HG03378 (cell line): ENCODE measurements around the gene ANKS1B.
A peak's percentile ranks its signal among the peaks of the same experiment; 100 is the strongest.
"Not testable (repeated sequence)": the region's sequence is repeated elsewhere in the genome, so short reads cannot be mapped to it uniquely, and the experiment has no call there.

Experiments
- ATAC-seq: cut with Tn5 transposase; IDR thresholded peaks from one replicate; pipeline ENCODE4 v1.9.1; 2021; ENCODE audit warnings: mild to moderate bottlenecking, moderate library complexity; ENCODE audit not compliant: unreplicated experiment

The ANKS1B gene

DNA sequence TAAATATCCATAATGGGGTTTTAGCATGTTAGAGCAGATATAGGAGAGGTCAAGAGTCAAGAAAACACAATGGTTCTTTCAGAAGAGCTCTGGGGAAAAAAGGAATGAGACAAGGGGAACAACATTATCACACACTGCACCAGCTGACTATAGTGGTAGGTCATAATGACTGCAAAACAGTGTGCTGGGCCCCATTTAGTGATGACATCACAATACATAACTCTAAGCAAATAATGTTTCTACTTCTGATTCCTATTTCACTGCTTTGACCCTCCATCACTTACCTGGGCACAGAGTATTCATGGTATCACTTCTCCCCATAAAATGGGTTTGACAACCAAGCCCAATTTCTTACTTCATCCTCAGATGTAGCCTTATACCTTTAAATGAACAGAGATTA lies 275.1 kb downstream of the ANKS1B start:
- no peak for ATAC-seq

DNA sequence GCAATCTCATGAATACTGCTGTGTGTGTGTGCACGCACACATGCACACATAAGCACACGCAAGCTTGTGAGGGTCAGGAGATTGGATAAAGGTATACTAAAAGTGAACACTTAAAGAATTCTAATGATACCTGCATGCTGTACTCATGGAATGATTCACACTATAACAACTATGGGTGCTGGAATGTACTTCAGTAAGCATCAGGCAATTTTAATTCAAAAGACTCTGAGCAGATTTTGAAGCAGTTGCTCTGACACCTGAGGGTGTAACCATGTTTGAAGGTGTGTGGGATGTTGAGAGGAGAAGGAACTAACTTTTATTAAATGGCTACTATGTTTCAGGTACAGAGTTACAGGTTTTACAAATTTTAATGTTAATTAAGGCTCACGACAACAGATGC lies 275.6 kb downstream of the ANKS1B start:
- no peak for ATAC-seq

DNA sequence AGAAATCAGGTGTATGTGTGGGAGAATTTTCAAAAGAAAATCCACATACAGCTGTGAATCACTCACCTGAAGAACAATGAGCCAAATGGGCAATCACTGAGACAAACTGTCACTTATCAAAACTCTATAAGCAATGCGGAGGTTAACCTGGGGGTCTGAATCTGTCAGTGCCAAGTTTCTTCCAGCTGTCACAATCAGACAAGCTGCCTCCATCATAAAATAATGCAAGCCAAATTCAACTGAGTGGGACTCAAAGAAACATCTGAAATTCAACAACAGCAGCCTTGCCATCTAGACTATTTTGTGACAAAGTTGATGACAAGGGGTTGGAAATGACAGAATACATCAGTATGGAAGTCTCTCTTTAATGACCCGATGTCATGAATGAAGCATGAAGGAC lies 276.9 kb downstream of the ANKS1B start:
- ATAC-seq, result no peak

DNA sequence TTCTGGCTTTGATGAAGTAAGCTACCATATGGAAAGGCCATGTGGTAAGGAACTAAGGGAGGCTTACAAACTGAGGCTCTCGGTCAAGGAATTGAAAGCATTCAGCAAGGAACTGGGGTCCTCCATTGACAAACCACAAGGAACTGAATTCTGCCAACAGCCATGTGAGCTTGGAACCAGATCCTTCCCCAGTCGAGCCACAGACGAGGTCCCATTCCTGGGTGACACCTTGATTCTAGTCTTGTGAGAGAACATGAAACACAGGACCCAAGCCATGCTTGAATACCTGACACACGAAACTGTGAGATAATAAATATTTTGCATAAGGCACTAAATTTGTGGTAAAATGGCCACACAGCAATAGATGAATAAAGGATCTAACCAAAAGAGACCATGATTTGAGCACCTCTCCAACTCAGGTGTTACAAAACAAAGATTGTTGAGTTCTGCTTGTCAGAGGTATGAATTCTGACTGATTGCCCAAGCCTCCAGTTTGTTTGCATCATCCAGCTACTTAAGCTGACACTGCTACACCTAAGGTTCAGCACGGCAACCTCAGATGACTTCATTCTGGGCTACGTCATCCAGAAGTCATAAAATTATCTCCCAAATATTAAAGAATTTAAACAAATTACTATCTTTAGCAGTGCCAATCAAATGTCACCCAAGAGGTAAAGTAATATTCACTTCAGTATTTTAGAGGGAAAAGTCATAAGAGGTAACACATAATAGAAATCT lies 277.8 kb downstream of the ANKS1B start:
- no peak for ATAC-seq

DNA sequence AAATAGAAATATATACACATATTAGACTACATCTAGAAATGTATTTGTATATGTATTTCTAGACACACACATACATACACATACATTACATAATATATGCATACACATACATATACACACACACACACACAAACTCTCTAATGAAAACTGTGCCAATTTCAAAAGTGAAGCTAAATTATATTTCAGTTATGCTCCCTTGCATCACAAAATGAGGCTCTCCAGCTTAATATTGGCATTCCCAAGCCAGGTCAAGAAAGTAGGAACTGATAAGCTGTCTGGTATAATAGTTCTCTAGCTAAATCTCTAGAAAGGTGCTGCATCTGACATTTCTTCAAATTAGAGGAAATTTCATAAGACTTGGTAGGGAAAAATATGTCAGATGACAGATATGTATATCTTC lies 280.3 kb downstream of the ANKS1B start:
- no peak for ATAC-seq

DNA sequence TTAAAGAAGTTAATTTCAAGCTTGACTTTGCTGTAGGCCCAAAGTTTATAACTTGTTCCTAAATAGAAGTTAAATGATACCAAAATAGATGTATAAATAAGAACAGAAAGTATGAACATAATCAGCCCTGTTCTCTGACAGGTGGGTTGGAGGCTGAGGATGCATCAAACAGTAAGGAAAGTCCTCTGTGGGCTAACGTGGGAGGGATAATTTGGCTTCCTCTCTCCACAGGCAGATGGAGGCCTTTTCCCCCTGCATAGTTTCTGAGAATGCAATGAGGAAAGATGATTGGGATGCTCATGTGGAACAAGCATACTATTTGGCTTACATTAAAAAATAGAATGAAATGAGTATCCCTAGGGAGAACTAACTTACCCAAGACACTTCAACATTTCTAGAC lies 280.7 kb downstream of the ANKS1B start:
- ATAC-seq, result no peak

DNA sequence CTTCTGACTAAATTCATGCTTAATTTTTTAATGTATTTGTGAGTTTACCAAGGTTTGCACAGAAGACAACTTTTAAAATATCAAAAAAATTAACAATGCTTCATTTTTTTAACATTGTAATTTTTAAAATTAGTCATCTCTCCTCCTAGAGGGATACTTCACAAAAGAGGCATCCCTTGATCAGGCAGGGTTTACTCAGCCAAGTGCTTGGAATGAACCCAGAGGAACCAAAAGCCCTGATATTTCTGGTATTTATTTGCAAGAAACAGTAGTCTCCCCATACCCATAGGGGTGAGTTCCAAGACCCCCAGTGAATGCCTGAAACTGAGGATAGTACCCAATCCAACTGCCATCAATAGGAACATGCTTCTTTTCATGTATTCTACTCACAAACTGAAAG lies 284.7 kb downstream of the ANKS1B start:
- no peak for ATAC-seq

DNA sequence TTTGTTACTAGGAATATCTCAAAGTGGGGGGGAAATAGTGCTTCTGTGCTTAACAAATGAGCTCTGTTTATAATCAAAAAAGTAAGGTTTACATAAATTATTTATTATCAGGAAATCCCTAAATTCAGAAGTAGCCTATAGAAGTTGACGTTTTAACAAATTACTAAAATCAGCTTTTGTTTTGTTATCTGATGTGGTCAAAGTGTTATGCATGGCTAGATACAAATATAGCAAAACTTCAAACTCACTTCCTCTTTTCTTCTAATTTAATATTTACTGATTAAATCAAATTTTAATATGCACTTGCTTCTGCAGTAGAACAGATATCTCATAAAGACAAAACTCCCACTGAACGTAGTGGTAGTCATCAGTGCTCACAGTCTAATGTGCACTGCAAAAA lies 289.7 kb downstream of the ANKS1B start:
- ATAC-seq, result peak; percentile 70

DNA sequence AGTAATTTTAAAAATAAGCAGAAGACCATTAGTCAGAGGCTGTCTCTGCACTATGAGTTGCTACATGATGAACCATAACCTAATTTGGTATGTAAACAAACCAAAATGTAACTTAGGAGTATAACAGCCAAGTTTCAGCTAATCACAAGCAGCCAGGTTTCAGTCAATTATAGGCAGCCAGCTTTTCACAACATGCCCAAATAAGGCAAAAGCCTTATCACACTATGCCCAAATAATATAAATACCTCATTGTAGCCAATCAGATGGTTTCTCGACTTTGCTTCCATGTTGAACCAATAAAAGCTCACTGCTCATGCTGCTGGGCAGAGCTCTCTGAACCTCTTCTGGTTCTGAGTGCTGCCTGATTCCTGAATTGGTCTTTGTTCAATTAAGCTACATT lies 298.6 kb downstream of the ANKS1B start:
- no peak for ATAC-seq

DNA sequence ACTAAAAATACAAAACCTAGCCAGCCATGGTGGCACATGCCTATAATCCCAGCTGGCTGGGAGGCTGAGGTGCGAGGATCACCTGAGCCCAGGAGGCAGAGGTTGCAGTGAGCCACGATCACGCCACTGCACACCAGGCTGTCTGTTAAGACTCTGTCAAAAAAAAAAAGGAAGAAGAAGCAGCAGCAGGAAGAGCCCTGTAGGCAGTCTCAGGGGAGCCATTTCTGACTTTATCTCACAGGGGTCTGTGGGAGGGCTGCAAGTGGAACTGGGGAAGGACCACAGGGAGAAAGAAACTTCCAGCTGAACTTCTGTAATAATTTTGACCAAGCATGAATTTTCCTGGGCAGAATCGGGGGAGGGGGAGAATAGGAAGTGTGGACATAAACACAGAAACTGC lies 304.5 kb downstream of the ANKS1B start:
- ATAC-seq, result no peak

DNA sequence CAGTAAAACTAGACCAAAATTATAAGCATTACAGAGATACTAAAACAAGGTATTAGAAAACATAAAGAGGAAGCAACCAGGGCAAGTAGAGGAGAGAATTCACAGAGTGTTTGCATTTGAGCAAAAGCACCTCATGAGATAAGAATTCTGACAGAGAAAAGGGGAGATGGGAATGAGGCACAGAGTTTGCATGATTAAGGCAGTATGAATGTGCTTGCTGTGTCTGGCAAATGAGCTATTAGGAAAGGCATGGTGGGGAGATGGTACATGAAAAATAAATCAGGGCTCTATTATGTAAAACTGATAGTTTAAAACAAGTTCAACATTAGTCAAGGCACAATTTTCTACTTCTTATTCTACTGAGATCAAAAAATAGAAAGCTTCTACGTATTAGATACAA lies 314.1 kb downstream of the ANKS1B start:
- ATAC-seq, result no peak

DNA sequence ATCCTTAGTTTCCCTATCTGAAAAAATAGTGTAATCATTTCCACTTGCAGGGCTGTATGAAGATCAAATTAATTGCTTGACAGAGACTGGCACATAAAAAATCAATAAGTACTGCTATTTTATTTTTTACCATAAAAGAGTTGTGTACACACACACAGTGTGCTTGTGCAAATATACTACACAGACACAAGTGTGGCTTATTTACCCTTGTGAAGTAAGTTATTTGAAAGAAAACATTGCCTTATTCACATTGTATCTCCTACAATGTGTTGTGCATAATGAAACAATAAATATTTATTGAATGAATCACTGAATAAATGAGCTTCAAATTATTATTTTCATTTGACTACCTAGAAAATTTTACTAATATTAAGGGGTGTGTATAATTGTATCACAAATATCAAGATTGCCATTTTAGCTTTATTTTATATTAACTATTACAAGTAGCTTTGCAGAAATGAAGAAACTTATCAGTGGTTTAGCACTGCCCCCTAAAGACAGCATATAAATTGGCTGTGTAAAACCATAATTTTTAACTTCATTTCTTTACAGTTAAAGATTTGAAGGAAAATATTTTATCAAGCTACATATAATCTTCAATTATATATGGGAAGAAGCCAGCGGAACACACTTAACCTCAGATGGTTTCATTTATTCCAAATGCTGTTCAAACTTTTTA lies 325.9 kb downstream of the ANKS1B start:
- ATAC-seq, result no peak

DNA sequence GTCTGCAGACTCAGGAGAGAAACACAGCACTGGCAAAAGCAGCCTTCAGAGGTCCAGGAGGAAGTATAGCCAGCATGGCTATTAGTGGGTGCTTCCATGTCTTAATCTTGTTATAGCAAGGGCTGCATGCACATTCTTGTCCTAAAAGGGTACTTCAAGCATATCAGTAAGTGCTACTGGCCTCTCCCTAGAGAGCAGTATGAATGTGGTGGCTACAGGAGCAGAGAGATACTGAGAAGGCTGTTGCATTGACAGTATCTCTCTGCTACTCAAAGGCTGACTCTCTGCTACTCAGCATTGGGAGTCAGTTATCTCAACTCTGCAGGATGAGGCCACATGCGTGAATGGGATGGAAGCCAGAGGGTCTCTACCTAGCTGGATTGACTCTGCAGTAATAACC lies 335.2 kb downstream of the ANKS1B start:
- no peak for ATAC-seq

DNA sequence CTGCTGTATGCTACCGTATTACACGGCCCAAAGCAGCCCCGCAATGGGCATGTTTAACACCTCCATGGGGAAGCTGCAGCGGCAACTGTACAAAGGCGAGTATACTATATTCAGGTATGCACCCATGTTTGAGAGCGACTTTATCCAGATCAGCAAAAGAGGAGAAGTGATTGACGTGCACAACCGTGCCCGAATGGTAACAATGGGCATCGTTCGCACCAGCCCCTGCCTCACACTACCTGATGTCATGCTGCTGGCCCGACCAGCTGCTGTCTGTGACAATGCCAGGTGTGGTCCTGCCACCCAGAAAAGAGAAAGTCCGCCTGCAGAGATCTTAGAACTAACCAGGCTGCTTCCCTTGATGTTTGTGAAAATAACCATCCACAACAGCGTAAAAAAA lies 336.6 kb downstream of the ANKS1B start:
- no peak for ATAC-seq

DNA sequence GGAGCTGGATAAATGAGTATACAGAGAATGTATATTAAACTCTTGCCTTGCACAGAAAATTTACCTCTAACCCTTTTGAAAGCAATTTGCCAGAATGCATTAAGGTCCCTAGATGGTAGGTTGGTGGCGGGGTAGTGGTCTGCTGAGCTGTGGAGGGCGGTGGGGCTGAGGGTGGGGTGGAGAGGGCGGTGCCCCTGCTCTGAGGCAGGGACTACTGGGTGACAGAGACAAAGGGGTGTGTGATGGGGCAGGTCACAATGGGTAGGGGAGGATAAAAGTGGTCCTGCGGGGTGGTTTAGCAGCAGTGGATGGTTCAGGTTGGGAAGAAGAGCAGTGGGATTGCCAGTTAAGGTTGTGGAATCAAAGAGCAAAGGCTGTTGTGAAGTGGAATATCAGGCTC lies 337.3 kb downstream of the ANKS1B start, which contains the start of gene GARIN6:
Gene GARIN6 (plus strand): TSS at position 301 of the 400 bp plus-strand sequence. CDS start 422 bp downstream, outside the sequence.
- ATAC-seq, result no peak

DNA sequence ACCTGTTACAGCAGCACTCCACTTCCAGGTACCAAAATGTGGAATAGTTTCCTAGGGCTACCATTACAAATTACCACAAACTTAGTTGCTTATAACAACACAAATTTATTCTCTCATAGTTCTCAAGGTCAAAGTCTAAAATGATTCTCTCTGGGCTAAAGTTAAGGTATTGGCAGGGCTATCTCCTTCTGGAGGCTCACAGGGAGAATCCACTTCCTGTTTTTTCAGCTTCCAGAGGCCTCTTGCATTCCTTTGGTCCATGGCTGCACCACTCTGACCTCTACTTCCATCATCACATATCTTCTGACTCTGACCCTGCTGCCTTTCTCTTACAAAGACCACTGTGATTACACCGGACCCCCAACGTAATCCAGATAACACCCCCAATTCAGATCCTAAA lies 340.1 kb downstream of the ANKS1B start:
- ATAC-seq, result no peak

DNA sequence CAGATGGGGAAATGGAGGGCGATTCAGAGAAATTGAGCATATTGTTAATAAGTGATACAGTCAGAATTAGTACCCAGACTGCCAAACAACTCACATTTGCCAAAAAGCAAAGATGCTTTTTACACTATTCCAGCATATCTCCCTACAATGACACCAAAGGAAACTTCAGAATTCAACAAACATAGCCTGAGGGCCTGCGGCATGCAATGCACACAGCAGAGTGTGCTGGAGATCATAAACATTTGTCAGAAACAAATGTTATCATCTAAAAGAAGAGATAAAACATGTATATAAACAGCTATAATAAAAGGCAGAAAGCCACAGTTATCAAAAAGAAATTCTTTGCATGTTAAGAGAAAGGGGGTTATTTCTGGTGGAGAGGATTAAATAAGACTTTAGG lies 357.3 kb downstream of the ANKS1B start:
- no peak for ATAC-seq

DNA sequence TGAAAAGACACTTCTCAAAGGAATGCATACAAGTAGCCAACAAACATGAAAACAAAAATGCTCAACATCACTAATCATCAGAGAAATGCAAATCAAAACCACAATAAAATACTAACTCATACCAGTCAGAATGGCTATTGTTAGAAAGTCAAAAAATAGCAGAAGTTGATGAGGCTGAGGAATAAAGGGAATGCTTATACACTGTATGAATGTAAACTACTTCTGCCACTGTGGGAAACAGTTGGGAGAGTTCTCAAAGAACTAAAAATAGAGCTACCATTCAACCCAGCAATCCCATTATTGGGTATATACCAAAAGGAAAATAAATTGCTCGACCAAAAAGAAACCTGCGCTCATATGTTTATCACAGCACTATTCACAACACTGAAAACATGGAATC lies 360.1 kb downstream of the ANKS1B start:
- not testable (repeated sequence) for ATAC-seq

DNA sequence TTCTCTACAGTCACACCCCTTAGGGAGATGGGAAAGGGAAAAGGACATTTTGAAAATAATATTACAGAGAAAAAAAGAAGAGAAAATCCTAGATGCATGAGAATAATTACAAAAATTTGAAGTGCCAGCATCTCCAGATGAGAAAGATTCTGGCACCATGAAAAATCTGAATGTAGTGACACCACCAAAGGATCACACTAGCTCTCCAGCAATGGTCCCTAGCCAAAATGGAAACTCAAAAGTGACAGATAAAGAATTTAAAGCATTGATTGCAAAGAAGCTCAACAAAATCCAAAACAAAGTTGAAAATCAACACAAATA lies 364.6 kb downstream of the ANKS1B start:
- ATAC-seq, result no peak

DNA sequence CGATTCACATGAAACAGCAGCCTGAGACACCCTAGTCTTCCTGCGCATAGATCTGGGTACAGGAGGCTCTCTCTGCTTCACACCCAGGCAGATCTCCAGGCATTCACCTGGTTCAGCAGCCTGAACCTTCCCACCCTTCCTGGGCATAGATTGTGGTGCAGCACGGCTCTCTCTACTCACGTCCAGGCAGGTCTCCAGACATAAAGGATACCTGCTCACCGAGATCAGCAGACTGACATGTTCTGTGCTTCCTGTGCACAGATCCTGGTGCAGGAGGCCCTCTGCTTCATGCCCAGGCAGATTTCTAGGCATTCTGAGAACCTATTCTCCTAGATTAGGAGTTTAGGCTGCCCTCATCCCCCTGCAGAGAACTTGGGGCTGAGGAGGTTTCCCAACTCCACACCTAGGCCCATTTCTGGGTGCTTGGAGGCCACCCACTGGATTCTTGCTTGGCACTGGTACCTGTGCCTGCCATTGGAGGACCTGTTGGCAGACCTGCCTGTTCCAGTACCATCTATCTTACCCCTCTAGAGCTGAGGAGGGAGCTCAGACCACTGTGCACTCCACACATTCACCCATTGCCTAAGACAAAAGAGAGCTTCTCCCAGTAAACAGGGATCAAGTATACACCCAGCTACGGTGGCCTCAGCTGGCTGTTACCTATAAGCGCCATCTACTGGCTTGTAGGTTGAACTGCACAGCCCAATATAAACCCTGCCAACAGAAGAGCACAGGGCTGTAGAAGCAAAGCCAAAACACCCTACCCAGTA lies 365.2 kb downstream of the ANKS1B start:
- peak; percentile 94 for ATAC-seq

DNA sequence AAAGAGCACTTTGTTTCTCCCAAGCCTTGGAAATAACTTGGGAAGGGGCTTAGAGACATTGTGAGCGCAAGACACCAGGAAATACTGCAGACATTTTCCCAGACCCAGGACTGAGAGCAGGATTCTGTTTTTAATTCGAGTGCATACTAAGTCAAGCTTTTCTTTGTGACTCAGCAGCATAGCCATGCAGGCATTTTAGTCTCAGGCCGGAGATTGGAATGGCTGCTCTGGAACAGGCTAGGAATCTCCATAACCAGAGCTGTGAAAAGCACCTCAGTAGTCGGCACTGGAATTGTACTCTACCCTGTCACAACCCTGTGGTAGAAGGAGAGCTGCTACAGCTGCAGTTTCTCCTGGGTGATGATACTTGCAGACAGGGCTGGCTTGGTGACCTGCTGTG lies 366.1 kb downstream of the ANKS1B start:
- ATAC-seq, result no peak

DNA sequence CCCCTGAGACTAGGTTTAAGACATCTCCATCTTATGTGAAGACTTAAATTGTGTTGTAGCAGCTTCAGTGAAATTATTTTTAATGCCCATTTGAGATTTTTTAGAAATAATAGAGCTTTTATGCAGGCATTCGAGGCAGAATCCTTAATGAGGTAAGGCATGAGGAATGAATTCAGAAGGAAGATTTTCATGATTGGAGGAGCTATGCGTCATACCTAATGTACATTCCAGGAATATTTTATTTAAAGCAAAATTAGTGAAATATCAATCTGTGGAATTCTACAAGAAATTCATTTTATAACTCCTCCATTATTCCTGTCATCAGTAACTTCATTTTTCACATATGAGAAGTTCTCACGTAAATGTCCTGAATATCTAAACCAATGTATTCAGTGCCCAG lies 373.1 kb downstream of the ANKS1B start:
- ATAC-seq, result no peak
